Epithelial cell of alveolus of lung (primary cell): ENCODE data around the gene SLC22A14. TPM values are rescaled to one million over a fixed set of nuclear protein-coding genes. Genes with fewer than 3 reads are reported as not detected.

Experiments used
- total RNA-seq: library from RNA; depleted of rRNA; stranded (reverse); fragments of >200 nt; gene quantifications from 2 replicates; pipeline ENCODE4 v1.2.1, GENCODE V29; 2015

SLC22A14 gene, protein sequence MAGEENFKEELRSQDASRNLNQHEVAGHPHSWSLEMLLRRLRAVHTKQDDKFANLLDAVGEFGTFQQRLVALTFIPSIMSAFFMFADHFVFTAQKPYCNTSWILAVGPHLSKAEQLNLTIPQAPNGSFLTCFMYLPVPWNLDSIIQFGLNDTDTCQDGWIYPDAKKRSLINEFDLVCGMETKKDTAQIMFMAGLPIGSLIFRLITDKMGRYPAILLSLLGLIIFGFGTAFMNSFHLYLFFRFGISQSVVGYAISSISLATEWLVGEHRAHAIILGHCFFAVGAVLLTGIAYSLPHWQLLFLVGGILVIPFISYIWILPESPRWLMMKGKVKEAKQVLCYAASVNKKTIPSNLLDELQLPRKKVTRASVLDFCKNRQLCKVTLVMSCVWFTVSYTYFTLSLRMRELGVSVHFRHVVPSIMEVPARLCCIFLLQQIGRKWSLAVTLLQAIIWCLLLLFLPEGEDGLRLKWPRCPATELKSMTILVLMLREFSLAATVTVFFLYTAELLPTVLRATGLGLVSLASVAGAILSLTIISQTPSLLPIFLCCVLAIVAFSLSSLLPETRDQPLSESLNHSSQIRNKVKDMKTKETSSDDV
- total RNA-seq, result 0.40 TPM in 1 of 2 replicates, not detected in the other

DNA sequence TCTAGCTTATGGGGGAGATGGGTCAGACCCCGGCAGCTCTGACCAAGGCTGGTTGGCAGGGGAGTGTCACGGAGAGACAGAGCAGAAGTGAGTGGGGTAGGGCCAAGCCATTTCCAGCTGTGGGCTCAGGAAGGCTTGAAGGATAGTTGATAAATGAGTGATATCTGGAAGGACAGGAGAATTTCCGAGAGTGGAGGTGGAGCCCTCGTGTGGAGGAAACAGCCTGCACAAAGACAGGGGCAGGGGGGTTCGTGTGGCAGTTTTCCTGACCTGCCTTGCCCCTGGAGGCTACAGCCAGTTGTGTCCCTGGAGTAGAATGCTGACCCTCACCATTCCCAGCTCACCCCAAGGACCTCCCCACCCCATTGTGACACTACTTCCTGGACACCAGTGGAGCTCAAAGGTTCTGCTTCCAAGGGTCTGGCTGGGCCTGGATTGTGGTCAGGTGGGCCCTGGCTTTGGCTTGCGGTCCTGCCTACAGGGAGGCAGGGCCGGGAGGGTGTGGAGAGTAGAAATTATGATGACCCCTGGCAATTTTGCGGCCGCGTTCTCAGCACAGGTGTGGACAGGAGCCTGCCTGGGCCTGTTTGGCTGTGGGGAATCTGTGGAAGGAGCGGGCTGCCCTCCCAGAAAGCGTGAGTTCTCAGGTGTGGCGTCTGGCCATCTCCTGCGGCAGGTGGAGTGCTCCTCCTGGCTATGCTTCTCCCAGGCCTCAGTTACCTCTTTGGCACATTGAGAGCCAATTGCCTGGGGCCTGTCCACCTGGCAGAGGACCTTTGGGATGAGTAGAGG is at the start of gene SLC22A14:
Gene SLC22A14, plus strand, starts transcription at position 400 of the 792 bp plus-strand sequence. CDS start 23,733 bp downstream, outside the sequence.

DNA sequence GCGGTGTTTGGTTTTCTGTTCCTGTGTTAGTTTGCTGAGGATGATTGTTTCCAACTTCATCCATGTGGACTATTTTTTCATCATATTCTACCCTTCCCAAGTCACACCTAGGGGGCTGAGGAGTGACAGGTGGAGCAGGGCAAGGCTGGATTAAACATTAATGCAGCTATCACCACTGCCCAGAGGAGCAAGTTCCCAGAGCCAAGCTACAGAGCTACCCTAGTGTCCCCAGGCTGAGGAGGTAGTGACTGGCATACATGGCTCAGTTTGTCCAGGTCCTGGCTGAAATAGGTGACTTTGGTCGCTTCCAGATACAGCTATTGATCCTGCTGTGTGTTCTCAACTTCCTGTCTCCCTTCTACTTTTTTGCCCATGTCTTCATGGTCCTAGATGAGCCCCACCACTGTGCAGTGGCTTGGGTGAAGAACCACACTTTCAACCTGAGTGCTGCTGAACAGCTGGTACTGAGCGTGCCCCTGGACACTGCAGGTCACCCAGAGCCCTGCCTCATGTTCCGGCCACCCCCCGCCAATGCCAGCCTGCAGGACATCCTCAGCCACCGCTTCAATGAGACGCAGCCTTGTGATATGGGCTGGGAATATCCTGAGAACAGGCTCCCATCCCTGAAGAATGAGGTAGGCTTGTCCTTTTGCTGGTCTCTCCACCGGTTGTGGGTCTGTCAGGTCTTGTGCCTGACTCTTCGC is 16.3 kb upstream of the SLC22A14 start, which contains the start of gene SLC22A13:
Gene SLC22A13, plus strand, starts transcription at position 209 of the 704 bp plus-strand sequence. Its CDS starts 49 bp downstream, at position 258.

DNA sequence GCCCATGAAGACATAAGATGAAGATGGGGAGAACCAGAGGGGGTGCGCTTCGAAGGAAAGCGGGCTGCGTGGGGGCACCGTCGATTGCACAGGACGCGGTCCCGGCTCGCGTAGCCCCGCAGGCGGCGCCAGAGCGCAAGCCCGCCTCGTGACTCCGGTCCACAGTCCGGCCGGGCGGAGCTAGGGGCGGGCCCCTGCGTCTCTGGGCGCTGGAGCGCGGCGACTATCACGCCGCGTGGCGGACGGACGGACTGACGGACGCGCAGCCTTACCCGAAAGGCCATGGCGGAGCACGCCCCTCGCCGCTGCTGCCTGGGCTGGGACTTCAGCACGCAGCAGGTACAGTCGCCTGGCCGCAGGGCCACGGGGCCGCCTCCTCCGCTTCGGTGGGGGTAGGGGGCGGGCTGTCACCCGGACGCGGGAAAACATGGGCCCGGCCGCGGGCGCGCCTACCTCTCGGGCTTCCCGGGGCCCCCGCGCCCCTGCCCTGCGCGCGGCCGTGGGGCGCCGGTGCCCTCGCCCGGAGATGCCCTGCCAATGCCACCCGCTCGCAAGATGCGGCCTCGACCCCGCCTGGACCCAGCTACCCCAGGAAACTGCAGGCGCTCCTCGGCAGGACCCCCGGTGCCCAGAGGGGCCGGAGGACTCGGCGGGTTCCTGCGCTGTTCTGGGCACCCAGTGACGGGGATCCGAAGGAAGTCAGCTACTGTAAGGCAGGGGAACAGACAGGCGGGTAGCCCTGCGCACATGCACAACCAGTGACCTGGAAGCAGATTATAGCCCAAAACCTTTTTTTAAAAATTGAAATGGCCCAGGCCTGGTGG is 64.7 kb downstream of the SLC22A14 start, which contains the start of gene XYLB:
Gene XYLB, plus strand, starts transcription at position 199 of the 824 bp plus-strand sequence. Its CDS starts 84 bp downstream, at position 283.

Other genes starting within 250 kb of the SLC22A14 start
- 0.13 TPM in 1 of 2 replicates, not detected in the other for gene DLEC1, start 243.1 kb upstream of the SLC22A14 start, total RNA-seq
- gene ACAA1, start 145.2 kb upstream of the SLC22A14 start, total RNA-seq, result 32.8 and 35.0 TPM in 2 replicates
- 26.1 and 39.7 TPM in 2 replicates for gene MYD88, start 143.6 kb upstream of the SLC22A14 start, total RNA-seq
- 23.2 and 41.9 TPM in 2 replicates for gene OXSR1, start 116.8 kb upstream of the SLC22A14 start, total RNA-seq
- 0.26 and 1.6 TPM in 2 replicates for gene SLC22A13, start 16.5 kb upstream of the SLC22A14 start, total RNA-seq
- 2.2 and 6.8 TPM in 2 replicates for gene XYLB, start 64.5 kb downstream of the SLC22A14 start, total RNA-seq
- gene ACVR2B, start 171.6 kb downstream of the SLC22A14 start, total RNA-seq, result 2.7 and 3.3 TPM in 2 replicates
- gene EXOG, start 214.0 kb downstream of the SLC22A14 start, total RNA-seq, result 3.7 and 11.1 TPM in 2 replicates